ENCODE data around the gene SORL1.

Gene SORL1

GRCh38 chr11:121557348-121557747 is 105.2 kb downstream of the SORL1 start:
- no peaks in the 10 kb centered on the region for H3K4me1 ChIP-seq (ENCODE audit: insufficient read depth, low read length, severe bottlenecking)
- H3K27me3 ChIP-seq (ENCODE audit: insufficient read depth, low read length), result no peaks in the 10 kb centered on the region
- H4K20me1 ChIP-seq (ENCODE audit: insufficient read depth, low read length), result no peaks in the 10 kb centered on the region
- no peaks in the 10 kb centered on the region for H3K79me2 ChIP-seq (ENCODE audit: insufficient read depth, low read length)
- no peak overlapping the region for H3K4me3 ChIP-seq (ENCODE audit: low read depth, low read length, poor library complexity, severe bottlenecking)
- H3K36me3 ChIP-seq (ENCODE audit: insufficient read depth, low read length), result peaks cover 98% of the 10 kb centered on the region
- no peaks in the 10 kb centered on the region for H3F3A ChIP-seq (ENCODE audit: insufficient read depth, low read length)
- no peak overlapping the region for H3K4me2 ChIP-seq (ENCODE audit: low read length)
- H3K27ac ChIP-seq (ENCODE audit: low read depth, low read length, poor library complexity, severe bottlenecking), result no peak overlapping the region
- TF ChIP-seq EZH2 (IDR thresholded peaks at IDR 0.05; ENCODE audit: borderline replicate concordance, low read length) (no peak), CTCF (IDR thresholded peaks at IDR 0.05; ENCODE audit: low read length) (no peak)
- no peaks in the 10 kb centered on the region for H3K9me3 ChIP-seq (ENCODE audit: low read length)
- H3K9ac ChIP-seq (ENCODE audit: low read length), result no peak overlapping the region
- H3K9me2 ChIP-seq (ENCODE audit: low read depth, low read length), result no peaks in the 10 kb centered on the region
- no peak overlapping the region for H2AFZ ChIP-seq (ENCODE audit: low read length)

DNA sequence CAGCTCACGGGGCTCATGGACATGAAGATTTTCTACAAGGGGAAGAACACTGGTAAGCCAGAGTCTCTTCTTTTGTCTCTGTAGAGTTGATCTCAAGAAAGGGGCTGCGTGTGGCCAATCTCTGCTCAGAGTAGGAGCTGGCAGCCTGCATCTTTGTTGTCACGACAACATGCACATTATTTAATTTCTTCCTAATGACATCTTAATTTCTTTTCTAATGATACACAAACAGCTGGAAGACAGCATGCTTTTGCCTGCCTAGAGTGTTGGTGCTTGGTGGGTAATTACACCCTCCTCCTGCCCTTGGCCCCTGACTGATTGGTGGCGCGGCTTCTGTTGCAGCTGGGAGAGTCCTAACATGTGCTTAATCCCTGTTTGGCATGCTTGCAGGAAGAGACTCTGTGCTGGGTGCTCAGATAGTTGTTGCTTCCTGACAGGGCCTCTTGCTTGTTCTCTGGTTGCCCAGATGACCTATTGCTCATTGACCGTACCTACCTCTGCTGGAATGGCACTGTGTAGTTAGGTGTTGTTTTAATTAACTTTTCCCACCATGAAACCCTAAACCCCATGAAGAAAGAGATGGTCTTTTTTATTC is 107.6 kb downstream of the SORL1 start:
- Histone ChIP-seq H3K27ac (ENCODE audit: low read depth, low read length, poor library complexity, severe bottlenecking) (no peak overlapping the region), H3K9me2 (ENCODE audit: low read depth, low read length) (no peaks in the 10 kb centered on the region), H3K9ac (ENCODE audit: low read length) (no peak overlapping the region), H3K4me3 (ENCODE audit: low read depth, low read length, poor library complexity, severe bottlenecking) (no peak overlapping the region), H3K4me1 (ENCODE audit: insufficient read depth, low read length, severe bottlenecking) (no peaks in the 10 kb centered on the region), H3K27me3 (ENCODE audit: insufficient read depth, low read length) (no peaks in the 10 kb centered on the region), H2AFZ (ENCODE audit: low read length) (no peak overlapping the region), H3K9me3 (ENCODE audit: low read length) (no peaks in the 10 kb centered on the region), H3K36me3 (ENCODE audit: insufficient read depth, low read length) (peaks cover 98% of the 10 kb centered on the region), H3K4me2 (ENCODE audit: low read length) (no peak overlapping the region), H3F3A (ENCODE audit: insufficient read depth, low read length) (no peaks in the 10 kb centered on the region), H3K79me2 (ENCODE audit: insufficient read depth, low read length) (no peaks in the 10 kb centered on the region), H4K20me1 (ENCODE audit: insufficient read depth, low read length) (no peaks in the 10 kb centered on the region)
- no peak for TF ChIP-seq EZH2 (IDR thresholded peaks at IDR 0.05; ENCODE audit: borderline replicate concordance, low read length)
- no peak for TF ChIP-seq CTCF (IDR thresholded peaks at IDR 0.05; ENCODE audit: low read length)

- no peaks in the 10 kb centered on the region for H3K9me2 ChIP-seq (ENCODE audit: low read depth, low read length)
- H3K36me3 ChIP-seq (ENCODE audit: insufficient read depth, low read length), result peaks cover 98% of the 10 kb centered on the region
- H3K4me3 ChIP-seq (ENCODE audit: low read depth, low read length, poor library complexity, severe bottlenecking), result no peak overlapping the region
- no peak overlapping the region for H3K27ac ChIP-seq (ENCODE audit: low read depth, low read length, poor library complexity, severe bottlenecking)
- H3K9ac ChIP-seq (ENCODE audit: low read length), result no peak overlapping the region
- H3K9me3 ChIP-seq (ENCODE audit: low read length), result no peaks in the 10 kb centered on the region
- no peaks in the 10 kb centered on the region for H3K27me3 ChIP-seq (ENCODE audit: insufficient read depth, low read length)
- no peaks in the 10 kb centered on the region for H3F3A ChIP-seq (ENCODE audit: insufficient read depth, low read length)
- H4K20me1 ChIP-seq (ENCODE audit: insufficient read depth, low read length), result no peaks in the 10 kb centered on the region
- H3K4me1 ChIP-seq (ENCODE audit: insufficient read depth, low read length, severe bottlenecking), result no peaks in the 10 kb centered on the region
- H3K79me2 ChIP-seq (ENCODE audit: insufficient read depth, low read length), result no peaks in the 10 kb centered on the region
- TF ChIP-seq CTCF (IDR thresholded peaks at IDR 0.05; ENCODE audit: low read length), result no peak
- no peak for TF ChIP-seq EZH2 (IDR thresholded peaks at IDR 0.05; ENCODE audit: borderline replicate concordance, low read length)
- H3K4me2 ChIP-seq (ENCODE audit: low read length), result no peak overlapping the region
- H2AFZ ChIP-seq (ENCODE audit: low read length), result no peak overlapping the region
These were observed 108.1 kb downstream of the SORL1 start for GRCh38 chr11:121560236-121560635.
